ENCODE measurements around the gene RPL21.
A peak's percentile ranks its signal among the peaks of the same experiment; 100 is the strongest.
"Not testable (repeated sequence)": the region's sequence is repeated elsewhere in the genome, so short reads cannot be mapped to it uniquely, and the experiment has no call there.

RPL21 gene

DNA sequence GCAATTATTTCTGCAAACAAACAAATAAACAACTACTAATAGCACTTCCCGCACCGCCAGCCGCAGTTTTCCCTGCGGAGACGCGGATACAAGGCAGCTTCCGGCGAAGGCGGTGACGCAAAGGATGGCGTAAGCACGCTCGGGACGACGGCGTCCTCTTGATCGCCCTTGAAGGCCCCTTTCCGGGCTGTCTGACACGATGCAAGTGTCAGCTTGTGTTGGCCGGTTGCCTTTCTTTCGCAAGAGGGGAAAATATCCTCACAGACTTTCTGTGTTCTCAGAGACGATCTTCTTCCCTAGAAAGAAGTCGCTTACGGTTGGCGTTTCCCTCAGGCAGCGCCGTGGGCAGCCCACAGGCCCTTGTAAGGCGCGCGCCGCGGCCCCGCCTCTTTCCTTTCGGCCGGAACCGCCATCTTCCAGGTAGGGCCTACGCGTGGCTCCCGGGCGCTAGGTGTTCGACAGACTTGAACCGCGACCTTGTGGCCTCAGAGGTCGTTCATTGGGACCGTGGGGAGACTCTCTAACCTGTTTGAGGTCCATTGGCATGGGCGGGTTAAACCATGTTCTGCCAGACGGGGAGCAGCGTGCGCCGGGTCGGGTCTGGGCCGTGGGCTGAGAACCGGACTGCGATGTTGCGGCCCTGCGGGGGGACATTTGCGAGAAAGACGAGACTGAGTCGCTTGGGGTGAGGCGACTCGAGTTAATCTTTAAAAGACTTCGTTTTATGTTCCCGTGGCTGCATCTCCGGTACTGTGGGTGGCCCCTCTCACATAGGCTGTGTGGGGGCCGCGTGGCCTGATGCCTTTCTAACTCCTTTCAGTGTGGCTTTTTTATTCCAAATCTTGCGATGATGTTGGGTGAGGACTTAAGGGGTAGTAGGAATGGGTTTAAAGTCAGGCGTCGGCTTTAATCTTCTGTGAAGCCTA lies at the start of gene RPL21:
TSS of gene RPL21 (plus strand) at position 393 of the 926 bp plus-strand sequence. CDS start 2,219 bp downstream, outside the sequence.
- peak within 1 kb of the TSS; percentile 100 for H3K27ac Mint-ChIP-seq
- peak; percentile 97 for ATAC-seq

DNA sequence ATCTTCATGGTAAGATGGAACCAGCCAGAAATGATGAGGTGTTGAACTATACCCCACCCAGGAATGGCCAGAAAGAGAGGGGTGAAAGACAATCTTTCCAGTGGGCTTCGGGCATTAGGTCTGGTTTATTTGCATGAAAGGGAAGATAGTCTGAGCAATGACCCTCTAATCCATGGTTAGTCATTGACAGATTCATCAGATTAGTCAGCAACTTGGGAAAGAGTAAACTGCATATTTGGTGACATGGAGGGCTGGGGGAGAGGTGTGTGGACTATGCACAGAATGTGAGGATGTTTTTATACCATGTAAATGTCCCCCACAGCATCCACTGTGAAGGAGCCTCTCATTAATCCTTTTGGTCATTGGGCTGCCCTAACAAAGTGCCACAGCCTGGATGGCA lies 49.7 kb upstream of the RPL21 start:
- no peaks in the 10 kb centered on the region for H3K27me3 Mint-ChIP-seq
- H3K4me3 Mint-ChIP-seq = no peak overlapping the region
- no peak for ATAC-seq
- H3K4me1 Mint-ChIP-seq = no peaks in the 10 kb centered on the region
- no peaks in the 10 kb centered on the region for H3K36me3 Mint-ChIP-seq
- H3K27ac Mint-ChIP-seq = no peak overlapping the region
- peaks cover 5% of the 10 kb centered on the region for H3K9me3 Mint-ChIP-seq

More for the DNA sequence above, at the start of gene RPL21:
- Mint-ChIP-seq H3K9me3 (no peaks in the 10 kb centered on the region), H3K4me1 (peaks cover 54% of the 10 kb centered on the region), H3K4me3 (peak within 1 kb of the TSS; percentile 96), H3K27me3 (no peaks in the 10 kb centered on the region), H3K36me3 (peaks cover 36% of the 10 kb centered on the region)

DNA sequence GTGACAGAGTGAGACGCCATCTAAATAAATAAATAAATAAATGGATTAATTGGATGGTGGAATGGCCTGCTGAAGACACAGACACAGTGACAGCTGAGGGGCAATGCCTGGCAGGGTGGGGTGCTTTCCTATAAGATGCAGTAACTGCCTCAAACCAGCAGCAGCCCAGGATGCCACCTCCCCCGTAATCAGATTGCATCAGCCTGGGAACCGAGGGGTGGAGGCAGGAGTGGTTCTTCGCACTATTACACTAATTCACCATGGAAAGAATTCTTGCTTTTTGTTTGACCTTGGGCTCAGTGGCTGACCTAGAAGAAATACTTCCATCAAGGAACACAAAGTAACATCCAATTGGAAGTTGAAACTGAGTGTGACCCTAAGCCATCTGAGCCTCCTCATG lies 48.2 kb upstream of the RPL21 start:
- Mint-ChIP-seq H3K36me3 (peaks cover 6% of the 10 kb centered on the region), H3K4me3 (no peak overlapping the region), H3K9me3 (no peaks in the 10 kb centered on the region), H3K27ac (no peak overlapping the region), H3K27me3 (no peaks in the 10 kb centered on the region), H3K4me1 (no peaks in the 10 kb centered on the region)
- no peak for ATAC-seq

DNA sequence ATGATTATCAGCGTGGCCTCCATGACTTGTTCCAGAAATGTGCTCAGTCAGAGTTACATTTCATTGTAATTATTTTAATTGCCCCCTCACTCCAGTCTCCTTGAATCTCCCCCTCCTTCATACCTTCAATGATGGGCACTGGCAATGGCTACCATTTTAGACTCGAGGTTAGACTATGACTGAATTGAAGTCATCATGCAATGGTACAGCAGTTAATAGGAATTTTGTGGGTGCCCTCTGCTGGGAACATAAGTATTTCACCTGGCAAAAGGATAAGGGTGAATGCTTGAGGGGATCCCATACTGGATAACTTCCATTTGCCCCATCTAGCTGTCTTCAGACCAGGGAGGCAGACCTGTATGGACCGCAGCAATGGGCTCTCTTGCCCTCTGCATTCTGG lies 47.5 kb upstream of the RPL21 start:
- no peak overlapping the region for H3K27ac Mint-ChIP-seq
- H3K9me3 Mint-ChIP-seq = no peaks in the 10 kb centered on the region
- no peak for ATAC-seq
- H3K4me1 Mint-ChIP-seq = no peaks in the 10 kb centered on the region
- H3K4me3 Mint-ChIP-seq = no peak overlapping the region
- no peaks in the 10 kb centered on the region for H3K27me3 Mint-ChIP-seq
- peaks cover 6% of the 10 kb centered on the region for H3K36me3 Mint-ChIP-seq

DNA sequence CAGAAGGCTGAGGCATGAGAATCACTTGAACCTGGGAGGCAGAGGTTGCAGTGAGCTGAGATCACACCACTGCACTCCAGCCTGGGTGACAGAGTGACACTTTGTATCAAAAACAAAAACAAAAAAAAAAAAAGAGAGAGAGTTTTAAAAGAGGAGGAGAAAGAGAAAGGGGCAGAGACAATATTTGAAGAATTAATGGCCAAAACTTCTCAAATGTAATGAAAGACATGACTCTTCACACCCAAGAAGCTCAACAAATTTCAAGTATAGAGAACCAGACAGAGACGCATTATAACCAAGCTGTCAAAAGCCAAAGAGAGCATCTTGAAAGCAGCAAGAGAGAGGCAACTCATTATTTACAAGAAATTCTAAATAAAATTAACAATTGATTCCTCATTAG lies 42.8 kb upstream of the RPL21 start:
- ATAC-seq = no peak
- Mint-ChIP-seq H3K4me1 (no peaks in the 10 kb centered on the region), H3K27me3 (no peaks in the 10 kb centered on the region), H3K4me3 (no peak overlapping the region), H3K27ac (no peak overlapping the region), H3K36me3 (peaks cover 12% of the 10 kb centered on the region), H3K9me3 (peaks cover 2% of the 10 kb centered on the region)

DNA sequence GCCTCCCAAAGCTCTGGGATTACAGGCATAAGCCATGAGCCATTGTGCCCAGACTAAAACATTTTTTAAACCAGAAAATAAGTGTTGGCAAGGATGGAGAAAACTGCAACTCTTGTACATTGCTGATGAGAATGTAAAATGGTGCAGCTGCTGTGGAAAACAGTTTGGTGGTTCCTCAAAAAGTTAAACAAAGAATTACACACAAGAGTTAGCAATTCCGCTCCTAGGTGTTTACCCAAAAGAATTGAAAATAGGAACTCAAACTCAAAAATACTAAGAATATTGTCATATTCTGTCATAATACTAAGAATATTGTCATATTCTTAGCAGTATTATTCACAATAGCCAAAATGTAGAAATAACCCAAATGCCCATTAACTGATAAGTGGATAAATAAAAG lies 40.1 kb upstream of the RPL21 start:
- Mint-ChIP-seq H3K36me3 (peaks cover 12% of the 10 kb centered on the region), H3K4me3 (no peak overlapping the region), H3K27ac (no peak overlapping the region), H3K4me1 (no peaks in the 10 kb centered on the region), H3K27me3 (no peaks in the 10 kb centered on the region), H3K9me3 (peaks cover 2% of the 10 kb centered on the region)
- ATAC-seq = no peak

DNA sequence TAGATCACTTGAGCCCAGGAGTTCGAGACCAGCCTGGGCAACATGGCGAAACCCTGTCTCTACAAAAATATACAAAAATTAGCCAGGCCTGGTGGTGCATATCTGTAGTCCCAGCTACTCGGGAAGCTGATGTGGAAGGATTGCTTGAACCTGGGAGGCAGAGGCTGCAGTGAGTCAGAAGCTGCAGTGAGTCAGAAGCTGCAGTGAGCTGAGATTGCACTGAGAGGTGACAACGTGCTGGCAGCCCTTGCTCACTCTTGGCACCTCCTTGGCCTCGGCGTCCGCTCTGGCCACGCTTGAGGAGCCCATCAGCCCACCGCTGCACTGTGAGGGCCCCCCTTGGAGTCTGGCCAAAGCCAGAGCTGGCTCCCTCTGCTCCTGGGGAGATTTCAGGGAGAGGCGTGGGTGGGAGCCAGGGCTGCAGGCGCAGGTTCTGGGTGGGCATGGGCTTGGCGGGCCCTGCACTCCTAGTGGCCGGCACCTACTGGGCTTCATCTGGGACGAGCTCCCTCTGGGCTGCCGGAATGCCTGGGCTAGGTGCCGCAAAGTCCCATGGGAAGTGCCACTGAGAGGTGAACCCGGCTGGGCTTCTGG lies 39.5 kb upstream of the RPL21 start:
- Mint-ChIP-seq H3K4me1 (no peaks in the 10 kb centered on the region), H3K36me3 (peaks cover 12% of the 10 kb centered on the region), H3K27ac (no peak overlapping the region), H3K4me3 (no peak overlapping the region), H3K27me3 (no peaks in the 10 kb centered on the region), H3K9me3 (peaks cover 2% of the 10 kb centered on the region)
- ATAC-seq = no peak

DNA sequence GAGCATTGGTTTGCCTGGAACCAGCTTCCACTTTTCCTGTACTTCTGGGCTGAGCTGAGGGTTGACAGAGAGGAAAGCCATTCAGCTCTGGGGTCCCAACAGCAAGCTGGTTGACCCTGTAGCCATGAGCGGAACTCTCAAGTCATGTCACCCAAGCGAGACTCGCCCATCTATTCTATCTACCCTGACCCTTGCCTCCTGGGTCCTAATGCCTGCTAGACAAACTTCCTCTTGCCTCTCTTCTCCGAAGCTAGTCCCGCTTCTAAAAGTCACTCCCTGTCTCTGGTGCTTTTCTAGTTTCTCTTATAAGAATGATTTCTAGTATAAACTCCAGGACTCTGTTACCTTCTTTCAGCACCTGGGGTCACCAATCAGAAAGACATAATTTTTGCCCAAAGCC lies 38.0 kb upstream of the RPL21 start:
- not testable (repeated sequence) for H3K36me3 Mint-ChIP-seq, H3K27ac Mint-ChIP-seq, ATAC-seq, H3K9me3 Mint-ChIP-seq, H3K4me1 Mint-ChIP-seq, H3K4me3 Mint-ChIP-seq, H3K27me3 Mint-ChIP-seq

DNA sequence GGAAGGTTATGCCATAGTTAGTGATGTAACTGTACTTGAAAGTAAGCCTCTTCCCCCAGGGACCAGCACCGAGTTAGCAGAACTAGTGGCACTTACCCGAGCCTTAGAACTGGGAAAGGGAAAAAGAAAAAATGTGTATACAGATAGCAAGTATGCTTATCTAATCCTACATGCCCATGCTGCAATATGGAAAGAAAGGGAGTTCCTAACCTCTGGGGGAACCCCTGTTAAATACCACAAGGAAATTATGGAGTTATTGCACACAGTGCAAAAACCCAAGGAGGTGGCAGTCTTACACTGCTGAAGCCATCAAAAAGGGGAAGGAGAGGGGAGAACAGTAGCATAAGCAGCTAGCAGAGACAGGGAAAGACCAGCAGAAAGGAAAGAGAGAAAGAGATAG lies 33.6 kb upstream of the RPL21 start:
- not testable (repeated sequence) for H3K9me3 Mint-ChIP-seq, H3K27ac Mint-ChIP-seq, H3K4me3 Mint-ChIP-seq, ATAC-seq
- Mint-ChIP-seq H3K4me1 (peaks cover 18% of the 10 kb centered on the region), H3K36me3 (peaks cover 17% of the 10 kb centered on the region), H3K27me3 (peaks cover 37% of the 10 kb centered on the region)

DNA sequence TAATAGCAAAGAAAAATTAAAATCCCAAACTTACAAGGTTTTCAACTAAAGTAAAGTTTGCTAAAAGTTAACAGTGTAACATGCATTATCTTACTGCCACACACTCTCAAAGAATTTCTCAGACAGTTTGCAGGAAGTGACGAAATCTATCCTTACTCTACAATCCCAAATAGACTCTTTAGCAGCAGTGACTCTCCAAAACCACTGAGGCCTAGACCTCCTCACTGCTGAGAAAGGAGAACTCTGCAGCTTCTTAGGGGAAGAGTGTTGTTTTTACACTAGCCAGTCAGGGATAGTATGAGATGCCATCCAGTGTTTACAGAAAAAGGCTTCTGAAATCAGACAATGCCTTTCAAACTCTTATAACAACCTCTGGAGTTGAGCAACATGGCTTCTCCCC lies 32.5 kb upstream of the RPL21 start:
- ATAC-seq, H3K9me3 Mint-ChIP-seq, H3K4me3 Mint-ChIP-seq, H3K27ac Mint-ChIP-seq: not testable (repeated sequence)
- Mint-ChIP-seq H3K4me1 (peaks cover 19% of the 10 kb centered on the region), H3K36me3 (peaks cover 17% of the 10 kb centered on the region), H3K27me3 (peaks cover 45% of the 10 kb centered on the region)

DNA sequence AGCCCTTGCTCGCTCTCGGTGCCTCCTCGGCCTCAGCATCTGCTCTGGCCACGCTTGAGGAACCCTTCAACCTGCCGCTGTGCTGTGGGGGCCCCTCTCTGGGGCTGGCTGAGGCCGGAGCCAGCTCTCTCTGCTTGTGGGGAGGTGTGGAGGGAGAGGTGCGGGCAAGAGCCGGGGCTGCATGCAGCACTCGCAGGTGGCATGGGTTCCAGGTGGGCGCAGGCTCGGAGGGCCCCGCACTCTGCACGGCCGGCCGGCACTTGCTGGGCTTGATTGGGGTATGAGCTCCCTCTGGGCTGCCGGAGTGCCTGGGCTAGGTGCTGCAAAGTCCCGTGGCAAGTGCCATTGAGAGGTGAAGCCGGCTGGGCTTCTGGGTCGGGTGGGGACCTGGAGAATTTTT lies 31.7 kb upstream of the RPL21 start:
- no peak overlapping the region for H3K27ac Mint-ChIP-seq
- peaks cover 51% of the 10 kb centered on the region for H3K27me3 Mint-ChIP-seq
- H3K36me3 Mint-ChIP-seq = peaks cover 17% of the 10 kb centered on the region
- peaks cover 19% of the 10 kb centered on the region for H3K4me1 Mint-ChIP-seq
- H3K4me3 Mint-ChIP-seq = no peak overlapping the region
- H3K9me3 Mint-ChIP-seq = peaks cover 4% of the 10 kb centered on the region
- ATAC-seq = no peak

DNA sequence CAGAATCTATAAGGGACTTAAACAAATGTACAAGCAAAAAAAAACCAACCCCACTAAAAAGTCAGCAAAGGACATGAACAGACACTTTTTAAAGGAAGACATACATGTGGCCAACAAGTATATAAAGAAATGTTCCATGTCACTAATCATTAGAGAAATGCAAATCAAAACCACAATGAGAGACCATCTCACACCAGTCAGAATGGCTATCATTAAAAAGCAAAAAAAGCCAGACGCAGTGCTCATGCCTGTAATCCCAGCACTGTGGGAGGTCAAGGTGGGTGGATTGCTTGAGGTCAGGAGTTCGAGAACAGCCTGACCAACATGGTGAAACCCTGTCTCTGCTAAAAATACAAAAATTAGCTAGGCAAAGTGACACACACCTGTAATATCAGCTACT lies 29.3 kb upstream of the RPL21 start:
- not testable (repeated sequence) for H3K9me3 Mint-ChIP-seq, H3K4me3 Mint-ChIP-seq, ATAC-seq
- Mint-ChIP-seq H3K27ac (peak overlapping the region; percentile 34), H3K36me3 (peaks cover 17% of the 10 kb centered on the region), H3K4me1 (peaks cover 26% of the 10 kb centered on the region), H3K27me3 (peaks cover 70% of the 10 kb centered on the region)

DNA sequence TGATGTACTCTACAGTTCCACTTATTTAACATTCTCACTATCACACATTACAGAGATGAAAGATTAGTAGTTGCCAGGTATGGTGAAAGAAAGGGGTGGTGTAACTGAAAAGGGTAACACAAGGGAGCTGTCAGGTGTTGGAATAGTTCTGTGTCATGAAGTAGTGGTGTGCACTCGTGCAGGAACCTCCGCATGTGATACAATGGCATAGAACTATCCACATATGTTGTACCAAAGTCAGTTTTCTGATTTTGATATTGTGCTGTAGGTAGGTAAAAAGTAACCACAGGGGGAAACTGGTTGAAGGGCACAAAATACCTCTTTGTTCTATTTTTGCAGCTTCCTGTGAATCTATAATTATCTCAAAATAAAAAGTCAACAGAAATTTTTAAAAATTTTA lies 24.4 kb upstream of the RPL21 start:
- Mint-ChIP-seq H3K4me3 (no peak overlapping the region), H3K27ac (no peak overlapping the region), H3K36me3 (peaks cover 3% of the 10 kb centered on the region), H3K27me3 (peaks cover 58% of the 10 kb centered on the region), H3K9me3 (peaks cover 8% of the 10 kb centered on the region), H3K4me1 (peaks cover 18% of the 10 kb centered on the region)
- ATAC-seq = no peak

DNA sequence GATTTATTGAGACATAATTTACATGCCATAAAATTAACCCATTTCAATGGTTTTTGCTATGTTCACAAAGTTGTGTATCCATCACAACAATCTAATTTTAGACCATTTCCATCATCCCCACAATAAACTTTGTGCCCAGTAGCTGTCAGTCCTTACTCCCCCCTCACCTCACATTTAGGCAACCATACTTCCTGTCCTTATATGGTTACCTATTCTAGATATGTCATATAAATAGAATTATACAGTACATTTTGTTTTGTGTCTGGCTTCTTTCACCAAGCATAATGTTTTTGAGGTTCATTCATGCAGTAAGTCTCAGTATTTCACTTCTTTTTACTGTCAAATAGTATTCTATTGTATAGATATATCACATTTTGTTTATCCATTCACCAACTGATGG lies 23.2 kb upstream of the RPL21 start:
- Mint-ChIP-seq H3K4me3 (no peak overlapping the region), H3K27me3 (peaks cover 47% of the 10 kb centered on the region), H3K36me3 (peaks cover 6% of the 10 kb centered on the region), H3K9me3 (peaks cover 9% of the 10 kb centered on the region), H3K27ac (no peak overlapping the region), H3K4me1 (peaks cover 9% of the 10 kb centered on the region)
- ATAC-seq = no peak

DNA sequence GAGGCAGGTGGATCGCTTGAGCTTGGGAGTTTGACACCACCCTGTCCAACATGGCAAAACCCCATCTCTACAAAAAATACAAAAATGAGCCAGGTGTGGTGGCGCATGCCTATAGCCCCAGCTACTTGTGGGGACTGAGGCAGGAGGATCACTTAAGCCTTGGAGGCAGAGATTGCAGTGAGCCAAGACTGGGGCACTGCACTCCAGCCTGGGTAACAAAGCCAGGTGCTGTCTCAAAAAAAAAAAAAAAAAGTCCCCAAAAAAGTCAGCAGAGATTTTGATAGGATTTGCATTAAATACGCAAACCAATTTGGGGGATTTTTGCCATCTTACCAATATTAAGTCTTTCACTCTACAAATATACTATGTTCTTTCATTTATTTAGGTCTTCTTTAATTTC lies 21.7 kb upstream of the RPL21 start:
- no peak for ATAC-seq
- Mint-ChIP-seq H3K27me3 (peaks cover 36% of the 10 kb centered on the region), H3K9me3 (peaks cover 9% of the 10 kb centered on the region), H3K4me3 (no peak overlapping the region), H3K27ac (no peak overlapping the region), H3K36me3 (peaks cover 12% of the 10 kb centered on the region), H3K4me1 (peaks cover 9% of the 10 kb centered on the region)

DNA sequence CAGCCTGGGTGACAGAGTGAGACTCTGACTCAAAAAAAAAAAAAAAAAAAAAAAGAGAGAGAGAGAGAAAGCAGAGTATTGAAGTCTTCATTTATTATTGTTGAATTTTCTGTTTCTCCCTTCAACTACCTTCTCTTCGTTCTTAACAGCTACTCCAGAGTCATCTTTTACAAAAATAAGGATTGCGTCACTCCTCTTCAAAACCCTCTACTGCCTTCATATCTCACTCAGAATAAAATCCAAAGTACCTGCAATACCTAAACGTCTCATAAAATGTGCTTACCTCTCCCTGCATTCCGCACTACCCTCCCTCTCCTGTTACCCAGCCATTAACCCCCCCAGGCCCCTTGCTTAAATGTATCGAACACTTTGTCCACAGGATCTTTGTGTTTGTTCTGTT lies 17.4 kb upstream of the RPL21 start:
- H3K4me1 Mint-ChIP-seq = no peaks in the 10 kb centered on the region
- no peak overlapping the region for H3K4me3 Mint-ChIP-seq
- peaks cover 12% of the 10 kb centered on the region for H3K36me3 Mint-ChIP-seq
- peaks cover 10% of the 10 kb centered on the region for H3K27me3 Mint-ChIP-seq
- no peak for ATAC-seq
- H3K27ac Mint-ChIP-seq = no peak overlapping the region
- peaks cover 6% of the 10 kb centered on the region for H3K9me3 Mint-ChIP-seq

Data from stimulated activated memory B cell treated with anti-CD40 and anti-IgM and Interleukin-4, amounts not matched to agents 10 μg/mL and 1 μg/mL and 100 μg/mL, for 72 hours (primary cell).